PC-3 (cell line): ENCODE results near the gene ATP10A.

Source experiments
- CTCF ChIP-seq: fragments of 300-600 bp; sonication (generic); conservative IDR thresholded peaks from 2 replicates; pipeline ENCODE4 v1.5.1; 2017; ENCODE audit warnings: antibody characterized with exemption, low read depth, mild to moderate bottlenecking, low read length
- EZH2 ChIP-seq: fragments of 300-600 bp; sonication (generic); IDR thresholded peaks from one replicate; pipeline ENCODE4 v1.6.1; 2017; ENCODE audit warnings: antibody characterized with exemption, mild to moderate bottlenecking, low read length; ENCODE audit not compliant: unreplicated experiment
- EZH2phosphoT487 ChIP-seq: fragments of 300-600 bp; sonication (generic); IDR thresholded peaks from 2 replicates; pipeline ENCODE4 v1.6.1; 2018; ENCODE audit warnings: mild to moderate bottlenecking, antibody characterized with exemption, low read length, borderline replicate concordance

- TF ChIP-seq CTCF (no peak), EZH2phosphoT487 (no peak), EZH2 (no peak)
Observed at GRCh38 chr15:25795712-25796111, 67.4 kb downstream of the ATP10A start.
